NCI-H187 (cell line): ENCODE results near the gene KRT73.

Experiments
- DNase-seq, 2 experiments: peaks; one replicate each; lab custom pipeline; 2025; lab: John Stamatoyannopoulos, UW

KRT73 gene

GRCh38 chr12:52568111-52568510 is 50.2 kb downstream of the KRT73 start:
- no peak for DNase-seq

DNA sequence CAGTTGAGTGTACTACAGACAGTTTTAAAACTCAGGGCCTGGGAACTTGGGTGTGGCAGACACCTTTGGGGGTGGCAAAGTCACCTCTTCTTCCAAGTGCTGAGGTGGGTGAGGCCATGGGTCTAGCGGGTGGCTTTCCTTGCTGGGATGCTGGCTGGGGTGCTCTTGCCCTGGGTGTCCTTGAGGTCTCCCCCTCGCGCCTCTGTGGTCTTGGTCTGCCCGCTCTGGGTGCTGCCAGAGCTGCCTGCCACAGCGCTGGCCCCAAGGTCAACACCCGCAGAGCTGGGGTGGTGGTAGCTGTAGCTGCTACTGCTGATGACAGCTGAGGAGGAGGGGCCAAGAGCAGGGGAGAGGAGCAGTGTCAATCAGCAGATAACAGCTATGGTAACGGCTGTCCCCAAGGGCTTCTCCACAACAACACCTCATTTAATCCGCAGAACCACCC is 51.5 kb downstream of the KRT73 start:
- no peak for DNase-seq

GRCh38 chr12:52564582-52564981 is 53.8 kb downstream of the KRT73 start:
- no peak for DNase-seq

DNA sequence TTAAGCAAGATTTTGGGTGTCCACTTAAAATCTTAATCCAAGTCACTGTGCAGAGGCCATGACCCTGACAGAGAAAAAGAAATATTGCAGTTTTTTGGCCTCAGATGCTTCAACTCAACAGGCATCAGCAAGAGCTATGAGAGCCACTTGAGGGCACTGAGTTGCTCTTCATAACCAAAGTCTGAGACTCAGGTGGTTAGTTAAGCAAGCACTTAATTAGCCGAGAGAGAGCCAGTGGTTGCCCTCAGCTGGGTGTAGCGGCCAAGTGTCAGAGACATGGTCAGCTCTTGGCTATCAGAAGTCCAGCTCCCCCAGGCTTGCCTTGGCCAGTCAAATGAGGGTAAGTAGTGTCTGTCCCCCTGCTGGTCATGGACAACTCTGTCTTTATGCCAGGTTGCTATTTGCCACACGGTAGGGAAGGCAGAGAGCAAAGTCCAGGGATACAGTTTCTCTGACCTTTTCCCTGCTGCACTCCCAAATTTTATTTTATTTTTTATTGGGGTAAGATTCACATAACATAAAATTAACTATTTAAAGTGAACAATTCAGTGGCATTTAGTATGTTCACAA is 56.4 kb downstream of the KRT73 start:
- no peak for DNase-seq

GRCh38 chr12:52559979-52560378 is 58.4 kb downstream of the KRT73 start:
- DNase-seq, result no peak

GRCh38 chr12:52558781-52559445 is 59.4 kb downstream of the KRT73 start:
- DNase-seq, result no peak
